Measurements from ENCODE around the gene ST13.
"Not testable (repeated sequence)": the region's sequence is repeated elsewhere in the genome, so short reads cannot be mapped to it uniquely, and the experiment has no call there.

Gene ST13

DNA sequence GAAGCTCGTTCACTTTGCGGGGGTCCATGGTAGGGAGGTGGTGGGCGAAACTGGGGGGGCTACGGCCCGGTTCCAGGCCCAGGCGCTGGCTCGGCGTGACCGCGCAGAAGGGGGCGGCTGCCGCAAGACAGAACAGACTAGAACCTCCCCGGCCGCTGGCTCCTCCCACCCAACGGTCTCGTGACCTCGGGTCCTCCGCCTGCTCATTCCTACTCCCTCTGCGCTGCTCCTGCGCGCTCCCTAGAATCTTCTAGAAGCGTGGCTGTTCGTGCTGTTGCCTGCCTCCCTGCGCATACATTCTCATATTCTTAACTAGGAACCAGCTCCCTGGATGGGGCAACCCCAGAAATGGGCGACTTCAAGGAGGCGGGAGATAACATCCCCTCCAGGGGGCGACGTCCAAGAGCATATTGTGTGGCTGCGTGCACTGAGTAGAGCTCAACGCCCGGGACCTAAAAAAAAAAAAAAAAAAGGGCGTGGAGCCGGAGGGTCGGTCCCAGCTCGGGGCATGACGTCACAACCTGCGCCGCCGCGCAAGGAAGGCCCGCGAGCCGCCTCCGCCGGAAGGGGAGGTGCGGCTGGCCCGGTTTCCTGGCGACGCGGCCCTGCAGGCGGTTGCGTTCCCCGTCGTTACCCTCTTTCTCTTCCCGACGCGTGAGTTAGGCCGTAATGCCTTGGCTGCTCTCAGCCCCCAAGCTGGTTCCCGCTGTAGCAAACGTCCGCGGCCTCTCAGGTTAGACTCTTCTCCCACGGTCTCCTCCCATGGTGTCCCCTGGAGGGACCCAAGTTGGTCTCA, at the start of gene ST13, which contains the start of gene XPNPEP3:
TSS of gene ST13 (minus strand) at position 127 of the 796 bp plus-strand sequence. CDS start at position 28, 99 bp downstream.
TSS of gene XPNPEP3 (plus strand) at position 636 of the 796 bp plus-strand sequence. CDS start at position 670, 34 bp downstream.
- Histone ChIP-seq H3K36me3 (ENCODE audit: control insufficient read depth, insufficient read depth, low read length) (peaks cover 2% of the 10 kb centered on the region), H3K27ac (ENCODE audit: low read depth, low read length) (peak within 1 kb of the TSS; percentile 94), H3K4me1 (ENCODE audit: control insufficient read depth, insufficient read depth, low read length) (peaks cover 23% of the 10 kb centered on the region), H3K4me3 (ENCODE audit: low read length) (peak within 1 kb of the TSS; percentile 99), H3K9ac (ENCODE audit: low read length) (peak within 1 kb of the TSS; percentile 98), H3K27me3 (ENCODE audit: control insufficient read depth, insufficient read depth, low read length) (no peaks in the 10 kb centered on the region)

DNA sequence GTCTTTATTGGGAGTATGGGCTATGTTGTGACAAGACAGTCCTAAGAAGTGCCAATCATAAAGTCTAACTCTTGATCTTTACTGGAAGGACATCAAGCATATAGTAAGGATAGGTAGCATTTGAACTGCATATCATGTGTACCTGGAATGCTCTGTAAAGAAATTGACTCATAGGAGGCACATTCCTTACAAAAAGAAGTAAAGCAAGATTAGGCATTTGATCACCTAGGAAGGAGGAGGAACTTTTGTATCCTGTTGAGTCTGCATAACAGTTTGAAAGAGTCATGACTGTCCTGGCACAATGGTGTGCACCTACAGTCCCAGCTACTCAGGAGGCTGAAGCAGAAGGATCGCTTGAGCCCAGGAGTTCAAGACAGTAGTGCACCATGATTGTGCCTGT, 47.7 kb upstream of the ST13 start:
- Histone ChIP-seq H3K9ac (ENCODE audit: low read length) (no peak overlapping the region), H3K27me3 (ENCODE audit: control insufficient read depth, insufficient read depth, low read length) (no peaks in the 10 kb centered on the region), H3K4me1 (ENCODE audit: control insufficient read depth, insufficient read depth, low read length) (no peaks in the 10 kb centered on the region), H3K27ac (ENCODE audit: low read depth, low read length) (no peak overlapping the region), H3K4me3 (ENCODE audit: low read length) (no peak overlapping the region), H3K36me3 (ENCODE audit: control insufficient read depth, insufficient read depth, low read length) (peaks cover 7% of the 10 kb centered on the region)

DNA sequence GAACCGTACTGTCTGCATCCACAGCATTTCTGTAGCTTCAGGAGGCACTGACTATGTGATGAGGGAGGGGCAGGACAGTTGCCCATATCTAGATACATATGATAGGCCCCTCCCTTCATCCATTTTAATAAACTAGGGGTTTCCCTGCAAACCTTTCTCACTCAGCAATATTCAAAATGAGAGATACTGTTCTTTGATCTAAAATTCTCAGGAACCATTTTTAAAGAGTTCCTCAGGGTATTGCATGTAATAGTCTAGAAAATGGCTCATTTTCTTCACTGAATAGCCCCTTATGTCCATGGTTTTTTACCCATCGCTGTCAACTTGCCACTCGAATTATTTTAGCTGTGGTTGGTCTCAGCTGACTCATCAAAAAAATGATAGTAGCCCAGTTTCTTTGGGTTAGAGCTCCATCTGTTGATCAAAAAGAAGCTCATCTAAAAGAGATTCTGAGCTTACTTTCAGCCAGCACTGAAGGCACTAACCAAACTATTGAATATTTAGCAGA, 42.5 kb upstream of the ST13 start:
- H3K9ac ChIP-seq (ENCODE audit: low read length): no peak overlapping the region
- no peaks in the 10 kb centered on the region for H3K36me3 ChIP-seq (ENCODE audit: control insufficient read depth, insufficient read depth, low read length)
- H3K4me3 ChIP-seq (ENCODE audit: low read length): no peak overlapping the region
- no peaks in the 10 kb centered on the region for H3K4me1 ChIP-seq (ENCODE audit: control insufficient read depth, insufficient read depth, low read length)
- H3K27me3 ChIP-seq (ENCODE audit: control insufficient read depth, insufficient read depth, low read length): no peaks in the 10 kb centered on the region
- no peak overlapping the region for H3K27ac ChIP-seq (ENCODE audit: low read depth, low read length)

DNA sequence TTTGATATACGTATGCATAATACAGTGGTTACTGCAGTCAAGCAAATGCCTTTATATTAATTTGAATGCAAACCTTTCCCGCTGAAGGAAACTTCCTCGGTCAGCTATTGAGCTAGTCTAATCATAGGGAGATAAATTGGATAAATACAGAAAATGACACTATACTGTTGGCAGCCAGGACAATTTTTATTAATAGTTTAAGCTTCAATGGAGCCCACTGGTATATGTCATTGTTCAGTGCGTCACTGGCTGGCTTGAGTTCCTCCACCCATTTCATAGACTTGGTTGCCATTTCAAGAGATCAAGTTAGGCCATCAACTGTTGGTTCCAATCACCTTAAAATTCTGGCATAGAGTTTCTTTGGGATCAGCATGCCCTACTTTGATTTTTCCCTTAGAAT, 38.0 kb upstream of the ST13 start:
- Histone ChIP-seq H3K27me3 (ENCODE audit: control insufficient read depth, insufficient read depth, low read length) (no peaks in the 10 kb centered on the region), H3K9ac (ENCODE audit: low read length) (no peak overlapping the region), H3K36me3 (ENCODE audit: control insufficient read depth, insufficient read depth, low read length) (no peaks in the 10 kb centered on the region), H3K4me3 (ENCODE audit: low read length) (no peak overlapping the region), H3K27ac (ENCODE audit: low read depth, low read length) (no peak overlapping the region), H3K4me1 (ENCODE audit: control insufficient read depth, insufficient read depth, low read length) (no peaks in the 10 kb centered on the region)

DNA sequence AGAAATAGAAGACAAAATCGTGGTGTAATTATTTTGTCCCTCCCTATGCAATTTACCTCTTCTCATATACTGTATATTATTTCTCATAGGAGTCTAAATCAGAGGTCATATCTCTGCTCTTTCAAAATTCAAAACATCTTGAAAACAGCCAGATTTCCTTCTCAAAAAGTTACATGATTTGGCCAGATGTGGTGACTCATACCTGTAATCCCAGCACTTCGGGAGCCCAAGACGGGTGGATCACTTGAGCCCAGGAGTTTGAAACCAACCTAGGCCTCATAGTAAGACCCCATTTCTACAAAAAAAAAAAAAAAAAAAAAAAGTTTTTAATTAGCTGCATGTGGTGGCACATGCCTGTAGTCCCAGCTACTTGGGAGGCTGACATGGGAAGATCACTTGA, 34.4 kb upstream of the ST13 start:
- Histone ChIP-seq H3K27ac (ENCODE audit: low read depth, low read length) (no peak overlapping the region), H3K9ac (ENCODE audit: low read length) (no peak overlapping the region), H3K4me1 (ENCODE audit: control insufficient read depth, insufficient read depth, low read length) (no peaks in the 10 kb centered on the region), H3K4me3 (ENCODE audit: low read length) (no peak overlapping the region), H3K27me3 (ENCODE audit: control insufficient read depth, insufficient read depth, low read length) (no peaks in the 10 kb centered on the region), H3K36me3 (ENCODE audit: control insufficient read depth, insufficient read depth, low read length) (peaks cover 3% of the 10 kb centered on the region)

DNA sequence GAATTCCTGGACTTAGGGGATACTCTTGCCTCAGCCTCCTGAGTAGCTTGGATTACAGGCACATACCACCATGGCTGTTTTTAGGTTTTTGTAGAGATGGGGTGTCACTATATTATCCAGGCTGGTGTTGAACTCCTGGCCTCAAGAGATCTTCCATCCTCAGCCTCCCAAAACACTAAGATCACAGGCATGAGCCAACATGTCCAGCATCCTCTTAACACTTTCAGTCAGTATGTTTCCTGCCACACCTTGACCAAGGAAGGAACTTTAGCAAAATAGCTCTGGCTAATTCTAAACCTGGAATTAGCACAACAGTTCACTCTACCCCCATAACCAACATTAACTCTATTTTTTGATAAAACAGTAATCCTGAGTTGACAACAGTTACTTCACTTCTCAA, 32.7 kb upstream of the ST13 start:
- Histone ChIP-seq H3K36me3 (ENCODE audit: control insufficient read depth, insufficient read depth, low read length) (peaks cover 3% of the 10 kb centered on the region), H3K9ac (ENCODE audit: low read length) (no peak overlapping the region), H3K27ac (ENCODE audit: low read depth, low read length) (no peak overlapping the region), H3K4me3 (ENCODE audit: low read length) (no peak overlapping the region), H3K27me3 (ENCODE audit: control insufficient read depth, insufficient read depth, low read length) (no peaks in the 10 kb centered on the region), H3K4me1 (ENCODE audit: control insufficient read depth, insufficient read depth, low read length) (no peaks in the 10 kb centered on the region)

DNA sequence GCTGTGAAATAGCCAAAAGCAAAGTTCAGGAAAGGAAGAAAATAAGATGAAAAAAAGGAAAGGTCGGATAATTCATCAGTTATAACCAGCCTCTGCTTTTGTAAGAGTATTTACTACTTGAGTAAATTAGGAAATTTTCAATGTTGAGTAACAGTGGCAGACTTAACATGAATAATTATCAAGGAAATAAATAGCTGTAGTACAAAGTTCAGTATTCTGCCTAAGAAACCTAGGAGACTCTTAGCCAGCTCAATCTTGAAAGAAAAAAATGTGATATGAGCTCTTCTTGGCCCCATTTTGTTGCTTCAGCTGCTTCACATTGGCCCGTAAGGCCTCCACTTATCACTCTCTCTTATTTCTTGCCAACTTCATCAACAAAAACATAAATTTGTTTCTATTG, 22.5 kb upstream of the ST13 start:
- Histone ChIP-seq H3K27me3 (ENCODE audit: control insufficient read depth, insufficient read depth, low read length) (no peaks in the 10 kb centered on the region), H3K9ac (ENCODE audit: low read length) (no peak overlapping the region), H3K36me3 (ENCODE audit: control insufficient read depth, insufficient read depth, low read length) (no peaks in the 10 kb centered on the region), H3K4me1 (ENCODE audit: control insufficient read depth, insufficient read depth, low read length) (no peaks in the 10 kb centered on the region), H3K27ac (ENCODE audit: low read depth, low read length) (no peak overlapping the region), H3K4me3 (ENCODE audit: low read length) (no peak overlapping the region)

DNA sequence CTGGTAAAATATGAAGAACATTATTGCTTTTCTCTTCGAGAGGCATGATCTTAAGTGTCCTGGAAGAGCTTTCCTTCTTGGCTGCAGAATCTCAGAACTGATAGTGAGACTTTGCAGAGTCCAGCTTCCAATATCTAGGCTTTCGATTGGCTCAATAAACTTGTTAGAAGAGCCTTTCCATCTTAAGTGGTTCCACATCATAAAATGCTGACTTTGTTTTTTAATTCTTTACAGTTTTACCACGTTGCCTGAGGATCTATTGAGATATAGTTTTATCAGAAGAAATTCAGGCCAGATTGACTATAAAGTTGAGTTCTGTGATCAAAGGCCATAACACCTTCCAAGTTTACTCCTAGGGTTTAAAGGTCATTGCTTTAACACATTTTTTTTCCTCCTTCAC, 21.0 kb upstream of the ST13 start:
- Histone ChIP-seq H3K36me3 (ENCODE audit: control insufficient read depth, insufficient read depth, low read length) (no peaks in the 10 kb centered on the region), H3K4me1 (ENCODE audit: control insufficient read depth, insufficient read depth, low read length) (no peaks in the 10 kb centered on the region), H3K27me3 (ENCODE audit: control insufficient read depth, insufficient read depth, low read length) (no peaks in the 10 kb centered on the region), H3K9ac (ENCODE audit: low read length) (no peak overlapping the region), H3K4me3 (ENCODE audit: low read length) (no peak overlapping the region), H3K27ac (ENCODE audit: low read depth, low read length) (no peak overlapping the region)

DNA sequence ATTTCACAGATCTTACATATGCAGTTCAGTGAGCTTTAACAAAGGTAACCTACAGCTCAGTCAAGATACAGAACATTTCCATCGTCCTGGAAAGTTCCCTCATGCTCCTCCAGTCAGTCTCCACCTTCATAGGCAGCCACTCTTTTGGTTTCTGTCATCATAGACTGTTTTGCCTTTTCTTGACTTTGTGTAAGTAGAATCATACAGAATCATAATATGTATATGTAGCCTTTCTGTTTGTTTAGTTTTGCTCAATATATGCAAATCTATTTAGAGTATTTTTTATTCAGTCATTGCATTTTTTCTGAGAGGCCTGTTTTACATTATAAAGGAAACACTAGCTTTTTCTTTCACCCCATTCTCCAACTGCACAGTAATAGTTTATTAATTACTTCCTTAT, 20.5 kb upstream of the ST13 start:
- Histone ChIP-seq H3K4me1 (ENCODE audit: control insufficient read depth, insufficient read depth, low read length) (no peaks in the 10 kb centered on the region), H3K36me3 (ENCODE audit: control insufficient read depth, insufficient read depth, low read length) (no peaks in the 10 kb centered on the region), H3K27me3 (ENCODE audit: control insufficient read depth, insufficient read depth, low read length) (no peaks in the 10 kb centered on the region), H3K4me3 (ENCODE audit: low read length) (no peak overlapping the region), H3K9ac (ENCODE audit: low read length) (no peak overlapping the region), H3K27ac (ENCODE audit: low read depth, low read length) (no peak overlapping the region)

DNA sequence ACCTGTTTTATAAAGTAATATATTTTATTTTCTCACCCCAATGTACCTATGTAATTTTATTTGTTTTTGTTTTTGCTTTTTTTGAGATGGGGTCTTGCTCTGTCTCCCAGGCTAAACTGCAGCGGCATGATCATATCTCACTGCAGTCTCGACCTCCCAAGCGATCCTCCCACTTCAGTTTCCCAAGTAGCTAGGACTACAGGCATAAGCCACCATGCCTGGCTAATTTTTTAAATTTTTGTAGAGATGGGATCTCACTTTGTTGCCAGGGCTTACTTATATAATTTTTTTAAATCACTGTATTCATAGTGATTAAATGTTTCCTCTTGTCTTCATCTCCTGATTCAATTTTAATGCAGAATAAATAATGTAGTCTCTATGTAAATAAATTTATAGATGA, 18.7 kb upstream of the ST13 start:
- H3K4me3 ChIP-seq (ENCODE audit: low read length): no peak overlapping the region
- H3K4me1 ChIP-seq (ENCODE audit: control insufficient read depth, insufficient read depth, low read length): no peaks in the 10 kb centered on the region
- no peaks in the 10 kb centered on the region for H3K27me3 ChIP-seq (ENCODE audit: control insufficient read depth, insufficient read depth, low read length)
- H3K9ac ChIP-seq (ENCODE audit: low read length): no peak overlapping the region
- H3K27ac ChIP-seq (ENCODE audit: low read depth, low read length): no peak overlapping the region
- no peaks in the 10 kb centered on the region for H3K36me3 ChIP-seq (ENCODE audit: control insufficient read depth, insufficient read depth, low read length)

DNA sequence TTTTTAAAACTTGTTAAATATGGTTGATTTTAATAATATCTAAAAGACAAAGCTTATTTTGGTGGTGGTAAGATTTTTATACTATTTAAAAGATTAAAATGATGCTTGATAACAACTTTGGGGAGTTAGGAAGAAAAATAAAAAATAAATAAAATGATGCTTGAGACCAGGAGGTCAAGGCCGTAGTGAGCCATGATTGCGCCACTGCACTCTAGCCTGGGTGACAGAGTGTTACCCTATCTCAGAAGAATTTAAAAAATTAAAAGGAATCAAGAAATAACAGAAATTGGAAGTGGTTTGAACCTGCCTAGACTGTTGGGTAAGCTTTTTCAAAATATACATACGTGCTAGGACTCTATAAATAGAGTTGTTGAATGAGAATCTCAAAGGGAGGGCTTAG, 17.6 kb upstream of the ST13 start:
- no peak overlapping the region for H3K27ac ChIP-seq (ENCODE audit: low read depth, low read length)
- H3K4me3 ChIP-seq (ENCODE audit: low read length): no peak overlapping the region
- H3K9ac ChIP-seq (ENCODE audit: low read length): no peak overlapping the region
- no peaks in the 10 kb centered on the region for H3K27me3 ChIP-seq (ENCODE audit: control insufficient read depth, insufficient read depth, low read length)
- no peaks in the 10 kb centered on the region for H3K4me1 ChIP-seq (ENCODE audit: control insufficient read depth, insufficient read depth, low read length)
- H3K36me3 ChIP-seq (ENCODE audit: control insufficient read depth, insufficient read depth, low read length): no peaks in the 10 kb centered on the region

DNA sequence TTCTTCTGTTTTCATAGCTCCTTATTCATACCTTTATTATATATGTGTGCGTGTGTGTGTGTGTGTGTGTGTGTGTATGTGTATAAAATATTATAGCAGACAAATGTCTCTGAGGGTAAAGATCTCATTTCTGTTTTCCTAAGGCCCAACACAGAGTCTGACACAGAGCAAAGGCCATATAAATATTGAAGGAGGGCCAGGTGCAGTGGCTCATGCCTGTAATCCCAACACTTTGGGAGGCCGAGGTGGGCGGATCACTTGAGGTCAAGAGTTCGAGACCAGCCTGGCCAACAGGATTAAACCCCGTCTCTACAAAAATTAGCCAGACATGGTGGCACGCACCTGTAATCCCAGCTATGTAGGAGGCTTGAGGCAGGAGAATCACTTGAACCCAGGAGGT, 11.9 kb upstream of the ST13 start:
- H3K36me3 ChIP-seq (ENCODE audit: control insufficient read depth, insufficient read depth, low read length); H3K27ac ChIP-seq (ENCODE audit: low read depth, low read length); H3K4me3 ChIP-seq (ENCODE audit: low read length); H3K4me1 ChIP-seq (ENCODE audit: control insufficient read depth, insufficient read depth, low read length); H3K9ac ChIP-seq (ENCODE audit: low read length); H3K27me3 ChIP-seq (ENCODE audit: control insufficient read depth, insufficient read depth, low read length): not testable (repeated sequence)

DNA sequence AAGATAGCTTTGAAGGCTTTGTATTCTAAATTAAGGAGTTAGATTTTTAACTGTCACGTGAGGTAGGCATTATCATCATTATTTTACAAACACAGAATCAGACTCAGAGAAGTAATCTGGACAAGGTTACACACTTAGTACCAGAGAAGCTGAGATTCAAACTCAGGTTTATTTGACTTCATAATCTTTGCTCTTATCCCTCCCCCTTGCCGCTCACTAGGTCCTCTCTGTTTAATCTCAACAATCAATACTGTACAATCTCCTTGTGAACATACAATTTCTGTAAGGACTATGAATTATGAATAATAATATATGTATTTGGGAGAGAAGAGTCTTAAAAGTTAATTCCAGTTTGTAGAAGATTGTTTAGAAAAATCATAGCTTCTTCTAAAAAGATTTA, 10.7 kb upstream of the ST13 start:
- no peak overlapping the region for H3K4me3 ChIP-seq (ENCODE audit: low read length)
- H3K27me3 ChIP-seq (ENCODE audit: control insufficient read depth, insufficient read depth, low read length): no peaks in the 10 kb centered on the region
- H3K9ac ChIP-seq (ENCODE audit: low read length): no peak overlapping the region
- no peaks in the 10 kb centered on the region for H3K4me1 ChIP-seq (ENCODE audit: control insufficient read depth, insufficient read depth, low read length)
- peaks cover 2% of the 10 kb centered on the region for H3K36me3 ChIP-seq (ENCODE audit: control insufficient read depth, insufficient read depth, low read length)
- no peak overlapping the region for H3K27ac ChIP-seq (ENCODE audit: low read depth, low read length)

Measured in rectal smooth muscle tissue (tissue), 1 donor.